Stimulated activated CD8-positive, alpha-beta memory T cell treated with anti-CD3 and anti-CD28 coated beads, Interleukin-7, amount 100 ng/mL, for 48 hours (primary cell): ENCODE measurements around the gene ZNF358.
"Not testable (repeated sequence)": the region's sequence is repeated elsewhere in the genome, so short reads cannot be mapped to it uniquely, and the experiment has no call there.

Experiments used
- DNase-seq, 2 donors: peaks; one replicate each; pipeline ENCODE4 v3.0.0-alpha.2; 2020; ENCODE audit warnings: low read depth in 1 of 2; ENCODE audit errors: extremely low read depth in 1 of 2

Gene ZNF358

GRCh38 chr19:7534531-7535046 lies 18.7 kb downstream of the ZNF358 start:
- DNase-seq, result peak in 1 of 2 donors; percentile 29

- peak; percentile 86 to 91 for DNase-seq
These were observed 19.4 kb downstream of the ZNF358 start, which contains the start of gene PNPLA6 for GRCh38 chr19:7535047-7535997. TSS of gene PNPLA6 (plus strand) at chr19:7535717. CDS start at chr19:7535789, 72 bp downstream.

GRCh38 chr19:7535998-7536695 lies 20.2 kb downstream of the ZNF358 start:
- no peak for DNase-seq

DNA sequence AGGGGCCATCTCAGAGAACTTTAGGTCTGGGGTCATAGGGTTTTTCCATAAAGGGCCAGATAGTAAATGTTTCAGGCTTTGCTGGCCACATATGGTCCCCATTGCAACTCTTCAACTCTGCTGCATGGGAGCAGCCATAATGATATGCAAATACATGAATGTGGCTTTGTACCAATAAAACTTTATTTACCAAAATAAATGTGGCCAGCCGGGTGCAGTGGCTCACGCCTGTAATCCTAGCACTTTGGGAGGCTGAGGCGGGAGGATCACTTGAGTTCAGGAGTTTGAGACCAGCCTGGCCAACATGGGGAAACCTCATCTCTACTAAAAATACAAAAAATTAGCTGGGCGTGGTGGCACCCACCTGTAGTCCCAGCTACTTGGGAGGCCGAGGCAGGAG lies 23.1 kb downstream of the ZNF358 start:
- not testable (repeated sequence) for DNase-seq

DNA sequence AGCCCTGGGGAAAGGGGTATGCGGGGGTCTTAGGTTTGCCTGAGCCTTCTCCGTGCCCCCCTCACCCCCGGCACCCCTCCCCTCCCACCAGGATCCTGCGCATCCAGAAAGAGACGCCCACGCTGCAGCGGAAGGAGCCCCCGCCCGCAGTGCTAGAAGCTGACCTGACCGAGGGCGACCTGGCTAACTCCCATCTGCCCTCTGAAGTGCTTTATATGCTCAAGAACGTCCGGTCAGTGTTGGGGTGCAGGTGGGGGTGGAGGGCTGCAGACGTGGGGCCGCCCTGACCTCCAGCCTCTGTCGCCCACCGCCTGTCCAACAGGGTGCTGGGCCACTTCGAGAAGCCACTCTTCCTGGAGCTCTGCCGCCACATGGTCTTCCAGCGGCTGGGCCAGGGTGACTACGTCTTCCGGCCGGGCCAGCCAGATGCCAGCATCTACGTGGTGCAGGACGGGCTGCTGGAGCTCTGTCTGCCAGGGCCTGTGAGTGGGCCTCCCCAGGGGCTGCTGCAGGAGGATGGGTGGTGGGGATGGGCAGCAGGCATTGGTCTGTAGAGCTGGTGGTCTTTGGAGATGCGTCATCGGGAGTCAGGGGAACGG lies 24.0 kb downstream of the ZNF358 start:
- DNase-seq, result no peak

GRCh38 chr19:7540761-7541474 lies 25.0 kb downstream of the ZNF358 start:
- DNase-seq, result peak; percentile 32 to 64

DNA sequence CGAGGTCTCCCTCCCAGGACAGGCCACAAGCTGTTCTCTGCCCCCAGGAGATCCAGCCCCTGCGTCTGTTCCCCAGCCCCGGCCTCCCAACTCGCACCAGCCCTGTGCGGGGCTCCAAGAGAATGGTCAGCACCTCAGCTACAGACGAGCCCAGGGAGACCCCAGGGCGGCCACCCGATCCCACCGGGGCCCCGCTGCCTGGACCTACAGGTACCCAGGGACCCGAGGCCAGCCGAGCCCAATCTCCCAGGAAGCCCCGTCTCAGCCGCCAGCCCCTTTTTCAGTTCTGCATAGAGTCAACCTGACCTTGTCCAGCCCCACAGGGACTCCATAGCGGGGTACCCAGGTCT lies 25.5 kb downstream of the ZNF358 start:
- DNase-seq, result no peak

- DNase-seq, result no peak
These were observed 26.0 kb downstream of the ZNF358 start for GRCh38 chr19:7541828-7542443.

DNA sequence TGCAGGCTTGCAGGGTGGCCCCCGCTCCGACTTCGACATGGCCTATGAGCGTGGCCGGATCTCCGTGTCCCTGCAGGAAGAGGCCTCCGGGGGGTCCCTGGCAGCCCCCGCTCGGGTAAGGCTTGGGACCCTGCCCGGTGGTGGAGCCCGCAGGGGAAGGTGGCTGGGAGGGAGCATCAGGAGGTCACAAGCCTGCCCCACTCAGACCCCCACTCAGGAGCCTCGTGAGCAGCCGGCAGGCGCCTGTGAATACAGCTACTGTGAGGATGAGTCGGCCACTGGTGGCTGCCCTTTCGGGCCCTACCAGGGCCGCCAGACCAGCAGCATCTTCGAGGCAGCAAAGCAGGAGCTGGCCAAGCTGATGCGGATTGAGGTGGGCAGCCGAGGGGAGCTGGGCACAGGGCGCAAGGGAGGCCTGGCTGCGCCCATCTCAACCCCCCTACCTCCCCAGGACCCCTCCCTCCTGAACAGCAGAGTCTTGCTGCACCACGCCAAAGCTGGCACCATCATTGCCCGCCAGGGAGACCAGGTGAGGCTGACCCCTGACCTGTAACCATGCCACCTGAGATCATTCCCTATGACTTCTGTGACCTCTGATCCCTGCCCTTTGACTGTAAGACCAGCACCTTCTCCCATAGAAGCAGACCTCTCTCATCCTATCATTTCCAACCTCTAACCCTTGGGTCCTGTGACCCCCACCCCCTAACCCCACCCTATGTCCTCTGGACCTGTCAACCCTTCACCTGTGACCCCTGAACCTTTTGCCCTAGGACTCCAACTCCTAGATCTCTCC lies 26.8 kb downstream of the ZNF358 start:
- DNase-seq, result no peak

GRCh38 chr19:7544626-7545025 lies 28.7 kb downstream of the ZNF358 start:
- DNase-seq, result no peak

- no peak for DNase-seq
These were observed 29.4 kb downstream of the ZNF358 start for GRCh38 chr19:7545300-7545699.

DNA sequence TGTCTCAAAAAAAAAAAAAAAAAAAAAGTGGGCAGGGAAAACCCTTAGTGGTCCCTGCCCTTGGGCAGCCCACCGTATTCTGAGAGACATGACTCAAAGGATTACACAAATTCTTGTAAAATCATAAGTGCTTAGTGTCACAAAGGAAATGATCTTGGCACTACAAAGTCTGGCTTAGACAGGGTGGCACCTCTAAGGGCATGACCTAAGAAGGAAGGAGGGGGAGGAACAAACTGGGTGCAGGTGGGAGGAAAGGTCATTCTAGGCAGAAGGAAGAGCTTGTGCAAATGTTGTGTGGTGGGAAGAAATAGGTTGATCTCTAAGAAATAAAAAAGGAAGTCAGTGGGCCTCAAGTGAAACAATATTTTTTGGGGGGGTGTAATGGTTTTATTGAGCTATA lies 30.0 kb downstream of the ZNF358 start:
- no peak for DNase-seq

DNA sequence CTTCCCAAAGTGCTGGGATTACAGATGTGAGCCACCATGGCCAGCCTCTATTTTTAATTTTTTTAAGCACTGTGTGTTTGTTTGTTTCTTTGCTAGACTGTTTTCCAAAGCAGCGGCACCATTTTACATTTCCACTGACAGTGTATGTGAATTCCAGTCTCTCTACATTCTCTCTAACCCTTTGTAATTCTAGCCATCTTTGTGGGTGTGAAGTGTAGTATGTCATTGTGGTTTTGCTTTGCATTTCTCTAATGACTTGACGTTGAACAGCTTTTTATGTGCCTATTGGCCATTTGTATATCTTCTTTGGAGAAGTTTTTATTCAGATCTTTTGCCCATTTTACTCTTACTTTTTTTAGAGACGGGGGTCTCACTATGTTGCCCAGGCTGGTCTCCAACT lies 31.3 kb downstream of the ZNF358 start:
- DNase-seq, result no peak

DNA sequence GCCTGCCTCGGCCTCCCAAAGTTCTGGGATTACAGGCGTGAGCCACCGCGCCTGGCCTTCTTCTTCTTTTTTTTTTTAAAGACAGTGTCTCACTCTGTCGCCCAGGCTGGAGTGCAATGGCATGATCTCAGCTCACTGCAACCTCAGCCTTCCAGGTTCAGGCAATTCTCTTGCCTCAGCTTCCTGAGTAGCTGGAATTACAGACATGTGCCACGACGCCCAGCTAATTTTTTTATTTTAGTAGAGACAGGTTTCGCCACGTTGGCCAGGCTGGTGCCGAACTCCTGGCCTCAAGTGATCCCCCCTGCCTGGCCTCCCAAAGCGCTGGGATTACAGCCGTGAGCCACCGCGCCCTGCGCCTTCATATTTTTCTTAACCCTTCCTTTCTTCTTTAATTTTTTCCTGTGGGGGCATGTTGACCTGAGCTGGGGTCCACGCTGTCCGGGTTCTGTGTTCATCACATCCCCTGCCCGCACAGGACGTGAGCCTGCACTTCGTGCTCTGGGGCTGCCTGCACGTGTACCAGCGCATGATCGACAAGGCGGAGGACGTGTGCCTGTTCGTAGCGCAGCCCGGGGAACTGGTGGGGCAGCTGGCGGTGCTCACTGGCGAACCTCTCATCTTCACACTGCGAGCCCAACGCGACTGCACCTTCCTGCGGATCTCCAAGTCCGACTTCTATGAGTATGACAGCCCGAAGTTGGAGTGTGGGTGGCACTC lies 33.7 kb downstream of the ZNF358 start:
- no peak for DNase-seq

DNA sequence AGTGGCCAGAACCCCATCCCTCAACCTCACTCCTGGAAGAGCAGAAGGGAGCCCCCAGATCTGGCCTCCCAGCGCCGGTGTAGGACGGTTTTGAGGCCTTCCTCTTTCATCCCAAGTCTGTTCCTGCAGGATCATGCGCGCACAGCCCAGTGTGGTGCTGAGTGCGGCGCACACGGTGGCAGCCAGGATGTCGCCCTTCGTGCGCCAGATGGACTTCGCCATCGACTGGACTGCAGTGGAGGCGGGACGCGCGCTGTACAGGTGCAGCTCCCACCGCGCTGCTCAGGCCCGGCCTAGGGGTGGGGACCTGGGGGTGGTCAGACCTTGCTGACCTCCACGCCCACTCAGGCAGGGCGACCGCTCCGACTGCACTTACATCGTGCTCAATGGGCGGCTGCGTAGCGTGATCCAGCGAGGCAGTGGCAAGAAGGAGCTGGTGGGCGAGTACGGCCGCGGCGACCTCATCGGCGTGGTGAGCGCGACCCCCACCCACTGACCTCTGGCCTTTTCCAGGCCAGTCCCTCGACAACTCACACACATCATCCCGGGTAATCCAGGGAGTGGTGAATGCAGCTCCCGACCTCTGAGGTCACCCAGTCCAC lies 34.4 kb downstream of the ZNF358 start:
- DNase-seq, result no peak

DNA sequence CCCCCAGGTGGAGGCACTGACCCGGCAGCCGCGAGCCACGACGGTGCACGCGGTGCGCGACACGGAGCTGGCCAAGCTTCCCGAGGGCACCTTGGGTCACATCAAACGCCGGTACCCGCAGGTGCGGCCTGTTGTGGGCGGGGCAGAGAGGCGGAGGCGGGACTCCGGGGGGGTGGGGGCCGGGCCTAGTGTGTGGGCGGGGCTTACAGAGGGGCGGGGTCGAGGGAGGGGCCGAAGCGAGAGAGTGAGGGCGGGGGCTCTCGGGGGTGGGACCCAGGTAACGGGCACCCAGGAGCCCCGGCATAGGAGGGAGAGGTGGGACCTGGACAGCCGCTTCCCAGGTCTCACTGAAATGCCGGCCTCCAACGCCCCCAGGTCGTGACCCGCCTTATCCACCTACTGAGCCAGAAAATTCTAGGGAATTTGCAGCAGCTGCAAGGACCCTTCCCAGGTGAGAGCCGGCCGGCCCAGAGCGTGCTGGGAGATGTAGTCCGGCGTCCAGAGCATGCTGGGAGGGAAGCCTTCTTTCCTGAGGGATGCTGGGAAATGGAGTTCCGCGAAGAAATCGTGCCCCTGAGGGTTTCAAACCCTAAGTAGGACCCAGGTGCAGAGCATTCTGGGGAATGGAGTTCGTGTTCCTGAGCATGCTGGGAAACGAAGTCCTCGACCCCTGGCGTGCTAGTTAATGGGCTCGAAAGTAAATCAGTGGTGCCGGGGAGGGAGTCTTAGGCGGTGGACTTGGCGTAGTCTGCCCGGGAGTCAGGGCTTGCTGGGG lies 35.3 kb downstream of the ZNF358 start:
- peak in 1 of 2 donors; percentile 41 for DNase-seq

DNA sequence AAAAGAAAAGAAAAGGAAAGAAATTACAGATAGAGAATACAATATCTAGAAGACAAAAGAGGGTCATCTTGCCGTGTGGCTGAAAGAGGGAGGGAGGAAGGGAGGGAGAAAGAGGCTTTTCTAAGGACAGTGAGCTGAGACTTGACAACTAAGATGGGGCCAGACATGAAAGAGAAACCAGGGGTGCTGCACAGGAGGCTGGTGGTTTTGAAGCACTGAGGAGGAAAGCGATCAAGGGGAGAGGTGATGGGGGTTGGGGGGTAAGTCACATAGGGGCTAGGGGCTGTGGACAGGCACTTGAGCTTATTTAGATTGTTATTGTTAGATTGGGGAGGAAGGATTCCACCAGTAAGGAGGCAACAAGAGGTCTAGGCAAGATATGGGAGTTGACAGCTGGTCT lies 36.9 kb downstream of the ZNF358 start:
- DNase-seq, result no peak

DNA sequence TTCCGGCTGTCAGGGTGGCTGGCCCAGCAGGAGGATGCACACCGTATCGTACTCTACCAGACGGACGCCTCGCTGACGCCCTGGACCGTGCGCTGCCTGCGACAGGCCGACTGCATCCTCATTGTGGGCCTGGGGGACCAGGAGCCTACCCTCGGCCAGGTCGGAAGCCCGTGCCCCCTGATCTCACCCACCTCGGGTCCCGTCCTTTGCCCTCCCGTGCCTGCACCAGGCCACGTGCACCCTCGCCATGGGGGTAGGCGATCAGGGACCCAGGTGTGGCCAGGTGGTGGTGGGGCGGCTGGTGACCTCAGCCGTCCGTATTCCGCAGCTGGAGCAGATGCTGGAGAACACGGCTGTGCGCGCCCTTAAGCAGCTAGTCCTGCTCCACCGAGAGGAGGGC lies 38.7 kb downstream of the ZNF358 start:
- DNase-seq, result no peak
